NCI-H2107 treated with DMSO at 0.1 percent for 48 hours (cell line): ENCODE data around the gene CDK5R1.
"Not testable (repeated sequence)": the region's sequence is repeated elsewhere in the genome, so short reads cannot be mapped to it uniquely, and the experiment has no call there.

ENCODE experiments used
- DNase-seq: peaks from one replicate; lab custom pipeline; 2025; ENCODE audit not compliant: unreplicated experiment; lab: John Stamatoyannopoulos, UW

The CDK5R1 gene

DNA sequence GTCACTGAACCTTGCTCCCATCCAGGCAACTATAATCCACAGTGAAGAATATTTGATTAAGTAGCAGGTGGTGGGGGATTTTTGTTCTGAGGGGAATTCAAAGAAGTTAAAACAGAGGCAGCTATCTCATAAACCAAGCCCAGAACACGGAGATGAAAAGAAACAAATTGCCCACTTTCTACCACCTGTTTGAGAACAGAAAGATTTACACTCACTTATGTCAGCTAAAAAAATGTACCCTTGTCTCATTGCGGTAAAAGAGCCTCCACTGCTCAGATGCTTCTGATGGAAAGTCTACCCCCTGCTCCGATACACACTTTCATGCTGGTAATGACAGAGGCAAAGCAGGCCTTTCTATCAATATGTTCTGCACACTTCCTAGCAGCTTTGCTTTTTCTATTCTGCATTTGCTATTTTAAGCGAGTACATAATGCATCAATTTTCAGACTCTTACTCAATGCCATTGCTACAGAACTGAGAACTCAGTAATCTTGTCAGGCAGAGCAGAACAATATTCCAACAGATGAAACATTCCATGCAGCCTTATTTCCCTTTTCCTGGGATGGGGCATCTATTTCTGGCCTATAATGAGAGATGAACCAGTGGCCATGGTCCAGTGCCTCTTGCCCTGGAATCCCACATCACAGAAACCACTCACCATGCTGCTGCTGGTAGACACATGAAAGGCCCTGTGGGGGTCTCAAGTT, 29.0 kb downstream of the CDK5R1 start:
- no peak for DNase-seq

DNA sequence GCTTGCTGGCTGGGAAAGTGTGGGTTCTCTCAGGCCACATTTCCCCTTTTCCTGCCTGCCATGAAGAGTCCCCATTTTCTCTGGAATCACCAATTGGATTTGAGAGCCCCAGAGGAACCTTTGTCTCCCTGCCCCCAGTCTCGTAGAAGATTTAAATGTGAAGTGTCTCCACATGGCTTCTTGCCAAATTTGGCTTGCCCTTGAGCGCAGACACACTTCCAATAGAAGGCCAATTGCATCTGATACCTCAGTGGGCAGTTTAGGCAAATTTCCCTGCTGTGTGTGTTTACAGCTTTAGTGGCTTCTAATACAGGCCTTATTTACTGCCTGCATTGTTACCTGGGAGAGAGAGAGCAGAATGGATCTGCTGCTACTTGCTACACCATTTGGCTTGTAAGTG, 29.7 kb downstream of the CDK5R1 start:
- DNase-seq, result peak; percentile 75

DNA sequence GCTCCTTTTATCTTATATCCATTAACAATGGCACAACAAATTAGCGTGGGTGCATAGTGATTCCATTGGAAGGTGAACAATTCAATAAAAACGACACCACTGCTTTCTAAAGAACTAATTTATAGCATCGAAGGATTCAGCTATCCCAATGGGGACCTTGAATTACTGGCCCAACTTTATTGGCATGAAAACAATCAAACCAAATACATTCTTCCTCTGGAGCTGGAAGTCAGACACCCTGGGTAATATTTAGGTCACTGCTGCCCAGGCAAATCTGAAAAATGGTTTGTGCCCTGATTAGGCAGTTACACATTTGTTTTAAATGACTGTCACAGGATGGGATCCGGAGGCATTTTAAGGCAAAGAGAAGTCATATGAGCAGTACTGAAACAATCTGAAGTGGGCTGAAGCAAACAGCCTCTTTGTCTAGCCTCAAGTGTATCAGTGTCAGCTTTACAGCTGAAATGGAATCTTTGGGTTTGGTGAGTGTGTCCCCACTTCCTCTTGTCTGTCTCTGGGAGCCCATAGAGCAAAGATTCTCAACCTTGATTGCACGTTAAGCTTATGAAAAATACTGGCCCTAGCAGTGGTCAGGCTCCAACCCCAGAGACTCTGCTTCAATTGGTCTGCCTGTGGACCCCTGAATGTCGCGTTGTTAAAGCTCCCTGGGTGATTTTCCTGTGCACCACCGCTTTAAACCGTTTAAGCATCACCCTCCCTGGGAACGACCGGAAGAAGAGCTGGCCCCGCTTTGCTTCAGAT, 30.3 kb downstream of the CDK5R1 start:
- peak; percentile 44 for DNase-seq

DNA sequence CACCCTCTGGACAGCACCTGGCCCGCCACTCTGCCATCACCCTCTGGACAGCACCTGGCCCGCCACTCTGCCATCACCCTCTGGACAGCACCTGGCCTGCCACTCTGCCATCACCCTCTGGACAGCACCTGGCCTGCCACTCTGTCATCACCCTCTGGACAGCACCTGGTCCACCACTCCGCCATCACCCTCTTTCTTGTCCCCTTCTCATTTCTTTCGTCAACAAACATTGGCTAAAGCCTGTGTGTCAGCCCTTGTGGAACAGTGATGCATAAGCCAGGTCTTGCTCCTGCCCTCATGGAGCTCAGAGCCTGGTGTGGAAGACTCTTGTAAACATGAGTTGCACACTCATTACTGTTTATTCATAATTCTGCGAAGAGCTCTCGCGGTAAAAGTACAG, 31.2 kb downstream of the CDK5R1 start:
- DNase-seq, result no peak

DNA sequence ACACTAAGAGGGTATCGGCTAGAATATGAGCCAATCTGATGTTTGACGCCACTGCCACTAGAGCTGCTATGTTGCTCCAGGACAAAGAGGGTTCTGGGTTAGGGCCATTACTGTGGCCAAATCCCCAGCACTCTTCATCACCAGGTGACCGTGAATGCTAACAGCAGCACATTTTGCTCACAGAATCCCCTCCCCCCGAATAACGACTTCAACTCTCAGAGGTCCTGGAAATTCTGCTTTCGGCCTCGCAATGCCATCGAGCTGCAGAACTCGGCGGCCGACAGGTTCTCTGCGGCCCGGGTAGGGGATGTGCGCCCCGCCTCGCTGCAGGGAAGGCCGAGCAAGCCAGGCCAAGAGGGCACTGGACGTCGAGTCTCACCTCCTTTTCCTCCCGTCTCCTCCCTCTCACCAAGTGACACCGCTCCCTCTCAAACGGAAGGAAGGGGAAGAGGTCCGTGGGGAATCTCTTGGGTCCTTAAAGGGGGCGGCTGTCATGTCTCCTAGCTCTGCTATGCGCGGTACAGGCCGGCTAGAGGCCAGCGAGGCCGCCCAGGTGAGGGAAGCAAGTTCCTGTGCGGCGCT, 31.9 kb downstream of the CDK5R1 start:
- DNase-seq, result no peak

DNA sequence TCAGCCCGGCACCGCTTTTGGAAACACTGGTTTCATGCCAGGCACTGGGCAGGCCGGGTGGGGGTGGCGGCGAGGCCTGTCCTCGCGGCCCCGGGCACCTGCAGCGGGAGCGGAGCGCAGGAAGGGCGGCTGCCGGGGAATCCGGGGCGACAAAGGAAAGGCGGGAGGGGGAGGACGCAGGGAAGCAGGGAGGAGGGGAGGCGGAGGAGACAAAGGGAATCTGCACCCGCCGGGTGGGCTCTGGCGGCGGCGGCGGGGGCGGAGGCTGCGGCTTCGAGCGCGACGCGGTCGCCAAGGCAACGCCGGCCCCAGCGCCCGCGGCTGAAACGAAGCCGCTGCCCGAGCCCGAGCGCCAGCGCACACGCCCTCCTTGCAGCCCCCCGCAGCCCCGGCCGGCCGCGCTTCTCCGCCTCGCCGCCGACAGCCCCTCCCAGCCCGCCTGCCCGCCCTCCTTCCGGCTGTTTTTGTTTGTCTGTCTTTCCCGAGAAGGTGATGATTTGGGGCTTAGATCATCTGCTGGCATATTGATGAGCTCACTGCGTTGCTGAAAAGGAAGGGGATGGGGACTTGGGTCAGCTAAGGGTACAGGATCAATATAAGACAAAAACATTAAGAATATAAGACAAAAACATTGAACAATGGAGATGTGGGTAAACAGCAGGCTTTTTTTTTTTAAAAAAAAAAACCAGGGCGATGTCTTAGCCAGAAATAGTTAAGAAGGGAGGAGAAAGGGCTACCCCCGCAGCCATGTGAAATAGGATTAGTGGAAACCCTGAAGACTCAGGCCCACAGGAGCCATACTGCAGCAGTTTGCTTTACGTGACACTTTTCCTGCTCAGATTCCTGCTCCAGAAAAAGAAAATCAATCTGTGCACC, 32.7 kb downstream of the CDK5R1 start:
- peak; percentile 55 for DNase-seq

DNA sequence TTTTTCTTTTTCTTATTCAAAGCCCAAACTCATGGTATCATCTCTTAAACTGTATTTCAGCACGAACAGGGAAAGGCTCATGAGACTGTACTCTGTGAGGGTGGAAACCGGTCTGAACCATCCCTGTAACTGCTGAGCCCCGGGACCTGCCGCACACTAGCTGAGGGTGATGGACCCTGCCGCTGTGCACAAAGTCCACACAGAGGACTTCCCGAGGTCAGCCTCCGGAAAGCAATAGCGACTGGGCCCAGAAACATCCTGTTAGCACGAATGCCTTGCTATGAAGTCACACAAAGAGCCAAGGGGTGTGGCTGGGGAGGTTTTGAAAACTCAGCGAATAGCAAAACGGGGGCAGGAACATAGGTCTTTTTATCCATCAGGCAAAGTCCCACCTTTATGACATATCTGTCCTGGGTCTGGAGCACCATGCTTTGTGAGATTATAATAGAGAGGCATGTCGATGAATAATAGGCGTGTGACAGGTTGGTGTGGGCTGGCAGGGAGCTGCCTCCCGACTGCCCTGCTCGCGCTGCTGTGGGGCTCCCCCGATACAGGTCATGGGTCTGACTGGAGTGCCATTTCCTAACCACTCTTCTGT, 33.4 kb downstream of the CDK5R1 start:
- DNase-seq, result no peak

DNA sequence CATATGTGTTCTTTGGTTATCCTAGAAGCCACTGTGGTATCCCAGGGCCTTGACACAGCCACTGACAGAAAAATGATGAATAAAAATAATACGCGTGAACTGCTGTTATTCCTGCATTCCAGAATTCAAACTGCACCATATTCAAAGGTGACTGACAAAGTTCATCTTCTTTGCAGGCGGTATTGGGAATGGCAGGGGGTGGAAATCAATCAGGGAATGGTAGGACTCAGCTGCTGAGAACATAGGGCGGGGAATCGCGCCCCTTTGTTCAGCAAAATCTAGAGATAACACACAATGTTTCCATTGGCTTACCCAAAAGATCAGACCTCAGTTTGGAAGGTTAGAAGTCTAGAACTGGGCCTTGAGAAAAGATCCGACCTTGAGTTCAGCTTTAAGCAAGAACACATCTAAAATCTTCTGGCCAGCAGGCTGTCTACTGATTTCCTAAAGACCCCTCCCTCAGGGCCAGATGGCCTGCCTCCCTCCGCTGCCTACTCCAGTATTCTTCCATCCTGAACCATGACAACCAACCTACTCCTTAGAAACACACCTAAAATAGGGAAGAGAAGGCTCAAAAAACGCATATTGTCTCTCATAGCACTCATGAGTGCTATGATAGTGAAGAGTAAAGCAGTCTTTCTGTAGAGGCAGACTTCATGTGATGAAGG, 34.1 kb downstream of the CDK5R1 start:
- DNase-seq, result no peak

DNA sequence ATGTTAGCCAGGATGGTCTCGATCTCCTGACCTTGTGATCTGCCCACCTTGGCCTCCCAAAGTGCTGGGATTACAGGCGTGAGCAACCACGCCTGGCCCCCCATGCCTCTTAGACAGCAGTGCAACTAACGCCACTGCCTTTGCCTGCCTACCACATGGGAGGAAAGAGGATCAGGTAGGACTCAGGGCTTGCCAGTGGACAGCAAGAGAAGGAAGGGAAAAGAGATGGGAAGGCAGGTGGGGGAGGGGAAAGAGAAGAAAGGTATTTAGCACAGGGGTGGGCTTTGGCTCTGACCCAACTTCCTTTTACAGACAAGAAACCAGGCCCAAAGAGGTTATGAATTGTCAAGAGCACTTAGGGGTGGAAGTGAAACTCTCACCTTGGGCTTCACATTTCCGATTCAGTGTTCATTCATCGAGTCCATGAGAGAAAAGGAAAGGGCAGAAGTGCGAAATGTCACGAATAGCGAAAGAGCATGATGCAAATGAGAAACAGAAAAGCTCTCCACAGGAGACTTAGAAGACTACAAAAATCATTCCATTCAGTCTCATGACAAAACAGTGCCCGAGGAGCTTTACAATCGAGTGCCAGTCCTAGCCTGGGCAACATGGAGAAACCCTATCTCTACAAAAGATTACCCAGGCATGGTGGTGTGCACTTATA, 36.4 kb downstream of the CDK5R1 start:
- no peak for DNase-seq

DNA sequence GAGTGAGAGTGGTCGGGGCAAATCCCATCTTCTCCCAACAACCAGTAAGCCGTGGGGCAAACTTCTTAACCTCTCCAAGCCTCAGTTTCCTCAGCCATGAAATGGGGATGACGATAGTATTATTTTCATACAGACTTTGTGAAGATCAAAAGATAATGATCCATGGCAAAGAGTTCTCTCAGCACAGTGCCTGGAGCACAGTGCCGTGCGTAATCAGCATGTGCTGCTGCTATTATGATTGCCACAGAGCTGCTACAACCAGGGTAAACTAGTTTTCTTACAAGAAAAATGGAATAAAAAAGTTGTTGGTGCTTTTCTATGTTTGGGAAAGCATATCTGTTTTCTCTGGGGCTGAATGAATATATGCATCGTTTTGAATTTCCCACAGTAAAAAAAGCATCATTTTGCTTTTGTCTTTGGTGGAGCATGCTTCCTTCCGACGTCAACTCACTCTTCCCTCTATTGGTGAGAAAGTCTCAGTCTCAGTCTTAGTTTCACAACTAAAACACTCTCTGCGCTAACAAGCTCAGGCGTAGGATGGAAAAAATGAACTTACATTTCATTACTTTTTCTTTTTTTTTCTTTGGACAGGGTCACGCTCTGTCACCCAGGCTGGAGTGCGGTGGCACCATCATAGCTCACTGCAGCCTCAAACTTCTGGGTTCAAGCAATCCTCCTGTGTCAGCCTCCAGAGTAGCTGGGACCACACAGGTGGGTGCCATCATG, 37.2 kb downstream of the CDK5R1 start:
- DNase-seq, result no peak

DNA sequence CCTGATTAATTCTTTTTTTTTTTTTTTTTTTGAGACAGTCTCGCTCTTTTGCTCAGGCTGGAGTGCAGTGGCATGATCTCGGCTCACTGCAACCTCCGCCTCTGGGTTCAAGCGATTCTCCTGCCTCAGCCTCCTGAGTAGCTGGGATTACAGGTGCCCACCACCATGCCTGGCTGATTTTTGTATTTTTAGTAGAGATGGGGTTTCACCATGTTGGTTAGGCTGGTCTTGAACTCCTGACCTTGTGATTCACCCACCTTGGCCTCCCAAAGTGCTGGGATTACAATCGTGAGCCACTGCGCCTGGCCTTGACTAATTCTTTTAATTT, 37.7 kb downstream of the CDK5R1 start:
- DNase-seq, result not testable (repeated sequence)

DNA sequence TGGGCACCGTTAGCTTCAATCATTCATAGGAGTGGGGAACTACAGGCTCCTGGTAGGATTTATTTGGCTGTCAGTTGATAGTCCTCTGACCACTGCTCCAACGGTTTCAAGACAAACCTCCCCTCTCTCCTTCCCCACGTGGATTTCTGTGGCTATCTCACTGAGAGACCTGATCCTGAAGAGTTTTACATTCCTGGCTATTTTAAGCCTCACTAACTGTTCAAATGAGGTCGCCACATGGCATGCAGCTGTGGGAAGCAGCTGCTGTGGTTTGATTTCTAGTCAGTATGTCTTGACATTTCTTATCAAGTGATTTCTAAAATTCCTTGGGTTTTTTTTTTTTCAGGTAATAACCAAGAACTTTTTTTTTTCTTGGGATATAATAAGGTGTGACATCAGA, 38.3 kb downstream of the CDK5R1 start:
- DNase-seq, result no peak

DNA sequence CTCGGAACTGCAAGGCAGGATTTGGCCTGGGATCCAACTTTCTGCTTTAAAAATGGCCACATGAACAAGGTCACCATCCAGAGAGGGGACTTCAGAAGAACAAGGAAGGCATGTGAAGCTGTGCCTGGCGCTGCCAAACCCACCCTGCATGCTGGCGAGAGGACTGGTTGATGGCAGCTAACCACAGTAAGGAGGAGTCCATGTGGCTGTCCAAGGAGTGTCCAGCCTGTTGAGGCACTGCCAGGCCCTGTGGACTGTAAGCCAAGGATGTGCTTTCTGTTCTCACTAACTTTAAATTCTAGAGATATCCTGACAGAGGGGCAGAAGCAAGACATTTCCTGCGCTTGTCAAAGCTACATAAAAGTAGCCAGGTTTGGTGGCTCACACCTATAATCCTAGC, 40.4 kb downstream of the CDK5R1 start:
- no peak for DNase-seq

DNA sequence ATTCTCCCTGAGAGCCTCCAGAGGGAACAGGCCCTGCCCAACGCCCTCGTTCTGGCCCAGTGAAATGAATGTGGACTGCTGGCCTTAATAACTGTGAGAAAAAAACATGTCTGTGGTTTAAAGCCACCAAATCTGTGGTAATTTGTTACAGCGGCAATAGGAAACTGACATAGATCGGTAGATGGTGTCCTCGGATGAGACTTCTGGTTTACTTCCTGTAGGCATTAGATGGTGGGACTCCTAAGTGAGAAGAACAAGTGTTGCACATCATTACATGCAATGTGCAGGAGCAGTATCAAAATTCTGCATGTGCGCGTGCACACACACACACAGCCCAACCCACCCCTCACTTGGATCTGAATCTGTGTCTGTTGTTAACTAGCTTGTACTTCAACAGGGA, 42.0 kb downstream of the CDK5R1 start:
- DNase-seq, result no peak

DNA sequence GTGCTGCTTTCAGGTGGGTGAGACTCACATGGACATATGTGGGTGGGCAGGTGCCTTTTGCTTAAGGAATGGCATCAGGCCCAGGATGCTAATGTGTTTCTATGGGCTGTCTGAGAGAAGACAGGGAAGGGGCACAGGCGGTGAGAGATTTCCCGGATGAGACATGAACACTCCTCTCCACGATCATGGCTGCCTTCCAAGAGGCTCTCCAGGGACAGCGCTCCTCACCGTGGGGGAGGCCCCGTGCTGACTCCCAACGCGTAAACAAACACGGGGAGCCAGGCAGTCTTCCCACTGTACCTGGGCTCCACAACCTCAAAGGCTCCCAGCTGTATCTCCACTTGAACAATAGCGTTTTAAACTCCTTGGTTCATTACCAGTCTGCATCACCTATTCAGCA, 42.8 kb downstream of the CDK5R1 start:
- peak; percentile 97 for DNase-seq

DNA sequence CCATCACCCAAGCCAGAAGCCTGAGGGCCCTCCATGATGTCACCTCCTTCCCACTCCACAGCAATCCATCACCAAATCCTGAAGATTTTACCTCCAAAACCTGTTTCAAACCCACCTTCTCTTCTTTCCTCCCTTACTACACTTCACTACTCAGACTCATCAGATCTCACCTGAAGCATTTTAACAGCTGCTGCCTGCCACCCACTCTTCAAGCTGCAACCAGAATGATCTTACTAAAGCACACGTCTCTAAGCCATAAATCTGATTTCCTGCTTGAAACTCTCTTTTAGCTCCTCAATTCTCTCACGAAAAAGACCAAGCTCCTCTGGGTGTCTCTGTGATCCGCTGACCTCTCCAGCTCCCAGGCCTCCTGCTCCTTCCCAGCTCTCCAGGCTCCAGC, 46.5 kb downstream of the CDK5R1 start:
- DNase-seq, result no peak

DNA sequence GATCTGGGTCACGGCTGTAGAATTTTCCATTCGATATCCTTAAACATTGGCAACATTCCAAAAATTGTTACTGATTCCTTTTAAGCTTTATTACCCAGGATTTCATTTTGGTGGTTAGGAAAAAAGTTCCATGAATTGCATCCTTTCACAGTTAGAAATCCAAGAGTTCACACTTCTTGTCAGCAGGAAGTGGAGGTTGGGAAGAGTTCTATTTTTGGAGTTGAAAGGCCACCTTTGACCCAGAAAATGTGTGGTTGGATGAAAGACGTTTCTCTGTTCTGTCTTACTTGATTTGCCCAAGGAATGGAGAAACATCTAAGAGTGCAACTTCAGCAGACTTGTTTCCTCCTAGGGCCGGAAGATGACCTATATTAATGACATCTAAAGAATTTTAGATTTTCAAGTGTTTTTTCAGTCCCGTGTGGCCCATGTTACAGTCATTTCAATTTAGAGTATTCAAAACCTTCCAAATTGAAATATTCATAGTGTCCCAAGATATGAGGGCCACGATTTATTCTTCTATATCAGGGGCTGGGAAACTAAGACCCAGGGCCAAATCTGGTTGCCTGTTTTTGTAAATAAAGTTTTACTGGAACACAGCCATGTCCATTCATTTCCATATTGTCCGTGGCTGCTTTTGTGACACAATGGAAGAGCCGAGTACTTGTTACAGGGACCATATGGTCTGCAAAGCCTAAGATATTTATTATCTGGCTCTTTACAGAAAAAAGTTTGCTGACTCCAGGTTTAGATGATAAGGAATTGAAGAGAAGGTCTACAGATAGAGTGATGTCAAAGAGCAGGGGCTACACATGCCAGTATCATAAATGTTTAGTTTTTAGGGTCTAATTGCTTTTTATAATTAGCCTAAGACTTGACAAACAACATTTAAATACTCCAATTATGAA, 50.2 kb downstream of the CDK5R1 start:
- no peak for DNase-seq
